ENCODE results near the gene NTM.

The NTM gene

GRCh38 chr11:132263241-132263640, 892.8 kb downstream of the NTM start:
- DNase-seq (ENCODE audit: low spot score) = no peak

DNA sequence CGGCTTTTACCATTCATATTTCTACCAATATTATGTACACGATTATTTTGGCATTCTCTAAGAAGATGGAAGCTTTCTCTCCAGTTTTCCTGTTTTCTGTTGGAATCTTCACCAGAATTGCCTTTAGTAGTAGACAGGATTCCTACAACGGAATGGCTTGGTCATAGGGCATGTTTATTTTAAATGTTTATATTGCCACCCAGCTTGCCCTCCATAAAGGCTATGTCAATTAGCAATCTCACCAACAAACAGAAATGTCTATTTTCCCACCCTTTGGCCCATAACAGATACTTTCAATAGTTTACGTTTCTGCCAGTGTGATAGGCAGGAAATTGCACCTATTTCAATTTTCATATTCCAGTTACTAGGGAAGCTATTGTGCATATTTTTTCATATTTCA, 893.5 kb downstream of the NTM start:
- no peak for DNase-seq (ENCODE audit: low spot score)

DNA sequence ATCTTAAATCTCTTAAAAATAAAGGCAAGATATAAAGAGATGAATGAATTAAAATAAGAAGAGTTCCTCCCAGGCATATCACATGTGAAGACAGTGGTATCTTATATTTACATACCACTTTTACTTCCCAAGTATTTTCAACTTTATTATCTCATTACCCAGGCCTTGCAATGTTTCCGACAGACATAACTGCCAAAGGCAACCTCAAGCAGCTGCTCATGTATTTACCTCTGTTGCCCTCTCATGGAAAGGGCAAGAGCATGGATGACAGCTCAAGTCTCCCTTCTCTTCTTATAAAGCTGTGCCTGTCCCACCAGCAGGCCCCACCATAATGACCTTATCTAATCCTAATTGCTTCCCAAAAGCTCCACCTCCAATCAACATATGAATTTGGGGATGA, 894.2 kb downstream of the NTM start:
- no peak for DNase-seq (ENCODE audit: low spot score)

- DNase-seq (ENCODE audit: low spot score) = peak; percentile 4
Measured at GRCh38 chr11:132278801-132279574, 908.6 kb downstream of the NTM start.

- DNase-seq (ENCODE audit: low spot score) = no peak
Measured at GRCh38 chr11:132284048-132284447, 913.6 kb downstream of the NTM start.

GRCh38 chr11:132284611-132285010, 914.2 kb downstream of the NTM start:
- DNase-seq (ENCODE audit: low spot score) = no peak

GRCh38 chr11:132285631-132286030, 915.2 kb downstream of the NTM start:
- no peak for DNase-seq (ENCODE audit: low spot score)

- DNase-seq (ENCODE audit: low spot score) = no peak
Measured at GRCh38 chr11:132286106-132286505, 915.7 kb downstream of the NTM start.

DNA sequence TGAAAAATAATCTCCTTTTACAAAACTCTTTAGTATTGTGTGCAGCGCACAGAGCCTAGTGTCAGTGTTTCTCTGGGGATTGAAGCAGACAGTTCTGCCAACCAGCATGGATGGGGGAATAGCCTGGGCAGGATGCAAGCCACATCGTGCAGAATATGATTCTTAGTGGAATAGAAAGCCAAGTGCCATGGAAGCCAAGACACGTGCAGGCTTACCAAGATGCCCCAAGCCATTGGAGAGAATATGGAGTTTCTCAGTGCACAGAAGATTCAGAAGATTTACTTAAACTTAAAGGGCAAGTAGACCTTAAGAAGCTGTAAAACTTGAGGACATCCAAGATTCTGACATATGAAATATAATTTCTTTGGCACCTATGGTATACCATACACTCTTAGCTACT, 917.6 kb downstream of the NTM start:
- DNase-seq (ENCODE audit: low spot score) = no peak

DNA sequence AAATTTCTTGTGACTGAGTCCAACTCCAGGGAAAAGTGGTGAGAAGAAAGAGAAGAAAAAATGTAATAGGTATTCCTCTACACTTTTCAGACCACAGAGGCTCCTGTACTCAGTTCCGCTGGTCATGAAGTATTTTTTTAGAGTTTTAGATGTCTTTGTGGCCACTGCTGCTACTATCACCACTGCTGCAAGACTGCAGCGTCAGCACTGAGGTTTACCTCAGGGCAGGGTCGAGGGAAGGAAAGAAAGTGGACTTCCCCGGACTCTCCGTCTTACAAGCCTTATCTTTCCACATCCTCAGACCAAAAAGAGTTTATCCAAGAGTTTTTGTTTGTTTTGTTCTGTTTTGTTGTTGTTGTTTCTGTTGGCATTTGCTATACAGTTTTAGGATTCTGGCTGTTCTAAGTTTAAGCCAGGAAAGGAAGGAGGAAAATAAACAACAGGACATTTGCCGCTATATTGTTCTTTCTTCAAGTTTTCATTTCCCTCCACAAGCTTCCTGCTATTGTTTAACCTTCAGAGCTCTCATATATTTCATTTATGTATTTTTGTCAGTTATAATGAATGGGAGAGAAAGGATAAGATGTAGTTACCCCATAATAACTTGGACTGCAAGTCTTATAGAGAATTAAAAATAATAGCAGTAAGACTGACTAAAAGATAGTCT, 919.3 kb downstream of the NTM start:
- no peak for DNase-seq (ENCODE audit: low spot score)

DNA sequence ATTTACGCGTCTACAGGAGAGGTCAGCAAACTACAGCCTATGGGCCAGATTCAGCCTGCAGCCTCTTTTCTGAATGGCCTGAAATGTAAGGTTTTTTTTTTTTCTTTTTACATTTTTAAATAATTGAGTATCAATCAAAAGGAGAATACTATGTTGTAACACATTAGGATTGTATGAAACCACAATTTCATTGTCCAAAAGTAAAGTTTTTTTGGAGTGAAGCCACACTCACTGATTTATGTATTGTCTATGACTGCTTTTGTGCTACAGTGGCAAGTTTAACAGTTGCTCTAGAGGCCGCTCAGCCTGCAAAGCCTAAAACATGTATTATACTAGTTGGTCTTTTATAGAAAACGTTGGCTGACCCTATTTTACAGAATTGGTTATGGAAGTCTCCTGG, 923.2 kb downstream of the NTM start:
- DNase-seq (ENCODE audit: low spot score) = no peak

DNA sequence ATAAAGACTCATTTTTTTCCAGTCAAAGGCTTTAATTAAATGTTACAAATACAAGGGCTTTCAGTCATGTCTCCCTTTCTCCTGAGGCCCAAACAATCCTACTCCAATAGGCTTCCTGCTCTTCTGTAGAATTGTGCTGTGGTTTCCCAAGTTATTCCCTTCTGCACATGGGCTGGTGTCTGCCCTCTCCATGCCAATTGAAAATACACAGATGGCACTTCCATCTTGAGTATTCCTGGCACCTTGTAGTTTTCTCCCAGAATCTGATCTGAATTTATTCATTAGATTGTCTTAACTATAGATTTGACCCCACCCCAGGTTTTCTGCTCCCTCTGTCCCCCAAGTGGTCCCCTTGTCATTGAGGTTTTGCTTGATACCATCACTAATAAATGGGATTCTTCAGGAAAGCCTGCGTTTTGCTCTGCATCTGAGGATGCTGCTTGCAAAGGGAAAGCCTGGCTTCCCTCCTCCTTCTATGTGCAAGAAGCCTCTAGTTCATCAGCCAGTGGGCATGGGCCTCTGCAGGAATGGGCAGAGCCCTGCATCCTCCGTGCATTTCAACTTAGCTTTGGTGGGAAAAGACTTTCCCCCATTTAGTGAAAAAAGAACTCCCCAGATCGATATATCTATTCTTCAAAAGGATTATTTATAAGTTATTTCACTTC, 926.7 kb downstream of the NTM start:
- no peak for DNase-seq (ENCODE audit: low spot score)

DNA sequence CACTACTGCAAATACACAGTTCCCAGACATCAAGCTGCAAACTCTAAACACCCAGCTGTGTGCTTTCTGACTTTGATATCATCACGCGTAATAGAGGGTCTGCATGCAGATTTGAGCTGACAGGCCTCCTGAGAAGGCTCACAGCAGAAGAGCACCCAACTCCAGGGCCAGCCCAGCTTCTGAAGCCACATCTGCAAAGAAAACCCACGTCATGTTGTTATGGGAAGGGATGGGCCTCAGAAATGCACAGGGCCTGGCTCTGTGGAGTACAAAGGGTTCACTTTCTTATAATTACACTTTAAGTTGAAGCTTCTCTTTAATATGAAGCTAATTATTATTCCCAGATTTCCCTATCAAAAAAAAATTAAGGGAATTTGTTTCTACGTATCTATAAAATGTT, 927.9 kb downstream of the NTM start:
- DNase-seq (ENCODE audit: low spot score) = no peak

- DNase-seq (ENCODE audit: low spot score) = no peak
Measured at GRCh38 chr11:132300283-132300682, 929.9 kb downstream of the NTM start.

DNA sequence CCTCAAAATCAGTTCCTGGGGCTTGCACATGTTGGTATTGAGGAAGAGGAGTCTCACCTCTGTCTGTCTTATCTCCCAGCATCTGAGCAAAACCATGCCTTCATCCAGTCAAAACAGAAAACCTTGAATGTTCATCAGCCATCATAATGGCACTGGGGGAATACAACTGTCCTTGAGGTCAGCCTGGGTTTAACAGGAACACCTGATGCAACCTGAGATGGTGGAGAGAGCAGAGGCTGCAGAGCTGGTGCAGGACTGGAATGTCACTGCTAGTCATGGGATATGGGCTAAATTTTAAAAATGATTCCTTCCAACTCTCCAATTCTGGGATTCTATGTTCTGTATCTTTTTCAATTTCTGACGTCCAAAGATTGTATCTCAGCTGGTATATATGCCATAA, 931.0 kb downstream of the NTM start:
- no peak for DNase-seq (ENCODE audit: low spot score)

DNA sequence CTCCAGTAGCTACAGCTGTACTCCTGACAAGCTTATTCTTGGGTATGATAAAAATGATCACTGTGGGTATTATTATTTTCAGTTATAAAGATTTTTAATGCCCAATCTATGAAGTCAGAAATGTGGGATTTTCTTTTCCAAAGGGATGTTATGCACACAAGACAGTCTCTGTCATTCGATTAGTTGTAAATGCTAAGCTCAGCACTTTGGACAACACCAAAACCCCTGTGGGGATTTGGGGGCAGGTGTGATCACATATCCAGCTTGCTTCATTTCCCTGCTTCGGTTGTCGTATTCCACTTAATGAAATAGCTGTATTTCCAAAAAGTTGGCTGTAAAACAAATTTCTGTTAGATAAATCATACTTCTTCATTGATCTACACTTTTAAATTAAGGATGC, 931.5 kb downstream of the NTM start:
- no peak for DNase-seq (ENCODE audit: low spot score)

- no peak for DNase-seq (ENCODE audit: low spot score)
Measured at GRCh38 chr11:132307309-132308020, 937.0 kb downstream of the NTM start.

GRCh38 chr11:132310390-132311375, 940.3 kb downstream of the NTM start:
- no peak for DNase-seq (ENCODE audit: low spot score)

DNA sequence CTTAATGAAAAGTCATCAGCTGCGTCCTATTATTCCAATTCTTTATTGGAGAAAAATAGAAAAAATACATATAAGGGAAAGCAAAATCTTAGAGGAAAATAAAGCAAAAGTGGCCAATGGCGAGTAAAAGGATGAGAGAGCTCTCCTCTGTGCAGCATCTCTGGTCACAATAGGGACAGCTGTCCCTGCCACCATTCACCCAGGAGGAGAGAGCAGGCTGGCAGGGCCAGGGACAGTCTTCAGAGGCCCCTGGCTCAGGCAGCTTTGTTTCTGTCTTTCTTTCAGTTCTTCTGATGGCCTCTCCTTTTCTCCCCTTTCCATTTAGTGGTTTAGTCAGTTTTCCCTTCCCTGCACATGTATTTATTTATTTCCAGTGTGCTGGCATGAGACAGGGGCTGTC, 941.3 kb downstream of the NTM start:
- DNase-seq (ENCODE audit: low spot score) = no peak

- DNase-seq (ENCODE audit: low spot score) = no peak
Measured at GRCh38 chr11:132312161-132312560, 941.7 kb downstream of the NTM start.

- peak; percentile 8 for DNase-seq (ENCODE audit: low spot score)
Measured at GRCh38 chr11:132312701-132313111, 942.3 kb downstream of the NTM start.
